ENCODE data around the gene ARHGAP24.

- no peak for TF ChIP-seq EZH2 (optimal IDR thresholded peaks at IDR 0.05; ENCODE audit: low read depth, low read length)
- TF ChIP-seq CTCF (IDR thresholded peaks at IDR 0.05; ENCODE audit: low read length) = no peak
- TF ChIP-seq EZH2phosphoT487 (IDR thresholded peaks at IDR 0.05; ENCODE audit: low read length) = no peak
Observed at GRCh38 chr4:85870298-85871083, 395.5 kb downstream of the ARHGAP24 start.

All from MM.1S (cell line).